NT2/D1 (cell line): ENCODE measurements around the gene EFHC1.

Experiments
- SUZ12 ChIP-seq: IDR thresholded peaks from 2 replicates; pipeline ENCODE4 v1.6.1; 2011; ENCODE audit not compliant: insufficient read length, insufficient read depth; ENCODE audit errors: extremely low read depth
- YY1 ChIP-seq: IDR thresholded peaks from 2 replicates; pipeline ENCODE4 v1.6.1; 2011; ENCODE audit not compliant: insufficient read length, insufficient read depth
- ZNF274 ChIP-seq: IDR thresholded peaks from 2 replicates; pipeline ENCODE4 v1.6.1; 2011; ENCODE audit warnings: mild to moderate bottlenecking, low read depth, low read length

DNA sequence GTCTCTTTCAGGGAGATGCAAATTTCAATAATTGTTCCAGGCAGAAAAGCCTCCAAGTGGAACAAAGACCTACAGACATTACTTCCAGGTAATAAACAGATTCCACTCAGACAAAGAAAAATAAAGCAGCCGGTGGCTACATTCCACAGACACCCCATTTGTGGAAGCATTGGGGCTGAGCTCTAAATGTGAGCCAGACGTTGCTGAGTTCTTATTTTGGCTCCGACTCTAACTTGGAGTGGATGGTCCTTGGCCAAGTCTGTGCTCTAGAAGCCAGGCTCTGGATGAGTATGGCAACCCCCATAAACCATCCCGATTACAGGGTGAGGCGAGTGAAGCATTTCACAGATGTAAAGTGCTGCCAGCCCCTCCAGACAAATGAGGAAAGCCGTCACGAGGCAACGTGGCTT lies 150.2 kb downstream of the EFHC1 start:
- no peak for TF ChIP-seq YY1
- TF ChIP-seq ZNF274: no peak
- TF ChIP-seq SUZ12: no peak
